Sigmoid colon (tissue), 4 donors: ENCODE measurements around the gene PDXDC1.
"Not testable (repeated sequence)": the region's sequence is repeated elsewhere in the genome, so short reads cannot be mapped to it uniquely, and the experiment has no call there.

Experiments
- CTCF ChIP-seq, 4 experiments: fragments of 450-650 bp in 3 of 4; fragments of 200-600 bp in 1 of 4; IDR thresholded peaks; one replicate each; pipeline ENCODE4 v1.5.1; 2016 to 2019; ENCODE audit warnings: antibody characterized with exemption in 4 of 4, mild to moderate bottlenecking in 3 of 4, moderate library complexity in 2 of 4
- EP300 ChIP-seq, 4 donors: sonication (generic); formaldehyde crosslinking; IDR thresholded peaks; one replicate each; pipeline ENCODE4 v1.6.1; 2017; ENCODE audit warnings: antibody characterized with exemption in 4 of 4
- POLR2A ChIP-seq, 2 donors: fragments of 450-650 bp; IDR thresholded peaks; one replicate each; pipeline ENCODE4 v1.6.1; 2016; ENCODE audit warnings: antibody characterized with exemption in 2 of 2, mild to moderate bottlenecking in 2 of 2, moderate library complexity in 2 of 2
- POLR2AphosphoS5 ChIP-seq, 4 donors: sonication (generic); formaldehyde crosslinking; IDR thresholded peaks; one replicate each; pipeline ENCODE4 v1.6.1; 2017; ENCODE audit warnings: antibody characterized with exemption in 4 of 4

- not testable (repeated sequence) for TF ChIP-seq CTCF, POLR2AphosphoS5, EP300, POLR2A (IDR thresholded peaks at IDR 0.05)
Observed at GRCh38 chr16:15163055-15163454, 188.2 kb downstream of the PDXDC1 start.
